OCI-LY1 (cell line): ENCODE measurements around the gene AGAP9.
"Not testable (repeated sequence)": the region's sequence is repeated elsewhere in the genome, so short reads cannot be mapped to it uniquely, and the experiment has no call there.

Experiments
- EZH2 ChIP-seq: fragments of 200-600 bp; sonication (generic), shearing (Covaris generic); IDR thresholded peaks from 2 replicates; pipeline ENCODE4 v1.8.0; 2017; ENCODE audit warnings: borderline replicate concordance, mixed run types, mild to moderate bottlenecking, antibody characterized with exemption, low read length, moderate library complexity, mixed read lengths
- TF ChIP-seq, protein P1 (sequence below): fragments of 200-600 bp; sonication (generic), shearing (Covaris generic); IDR thresholded peaks from 2 replicates; pipeline ENCODE4 v1.5.1; 2017; ENCODE audit warnings: mild to moderate bottlenecking, antibody characterized with exemption, low read length, moderate library complexity, mixed read lengths

DNA sequence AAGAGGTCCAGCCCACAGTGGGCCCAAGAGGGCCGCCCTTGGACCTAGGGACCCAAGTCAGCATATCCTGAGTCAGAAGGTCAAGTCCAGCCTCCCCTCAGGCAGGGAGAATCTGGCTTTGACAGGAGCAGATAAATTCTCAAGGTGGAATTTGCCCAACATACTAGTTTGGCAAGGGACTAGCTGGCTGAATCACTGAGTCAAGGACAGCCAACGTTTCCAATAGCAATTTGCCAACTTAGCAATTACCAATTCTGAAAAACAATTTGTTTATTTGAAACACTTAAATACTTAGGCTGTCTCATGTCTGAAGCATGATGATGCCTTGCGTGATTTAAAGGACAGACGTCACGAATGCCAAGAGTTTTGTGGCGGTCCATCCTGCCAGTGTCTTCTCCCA lies 29.2 kb downstream of the AGAP9 start:
- TF ChIP-seq, protein P1, sequence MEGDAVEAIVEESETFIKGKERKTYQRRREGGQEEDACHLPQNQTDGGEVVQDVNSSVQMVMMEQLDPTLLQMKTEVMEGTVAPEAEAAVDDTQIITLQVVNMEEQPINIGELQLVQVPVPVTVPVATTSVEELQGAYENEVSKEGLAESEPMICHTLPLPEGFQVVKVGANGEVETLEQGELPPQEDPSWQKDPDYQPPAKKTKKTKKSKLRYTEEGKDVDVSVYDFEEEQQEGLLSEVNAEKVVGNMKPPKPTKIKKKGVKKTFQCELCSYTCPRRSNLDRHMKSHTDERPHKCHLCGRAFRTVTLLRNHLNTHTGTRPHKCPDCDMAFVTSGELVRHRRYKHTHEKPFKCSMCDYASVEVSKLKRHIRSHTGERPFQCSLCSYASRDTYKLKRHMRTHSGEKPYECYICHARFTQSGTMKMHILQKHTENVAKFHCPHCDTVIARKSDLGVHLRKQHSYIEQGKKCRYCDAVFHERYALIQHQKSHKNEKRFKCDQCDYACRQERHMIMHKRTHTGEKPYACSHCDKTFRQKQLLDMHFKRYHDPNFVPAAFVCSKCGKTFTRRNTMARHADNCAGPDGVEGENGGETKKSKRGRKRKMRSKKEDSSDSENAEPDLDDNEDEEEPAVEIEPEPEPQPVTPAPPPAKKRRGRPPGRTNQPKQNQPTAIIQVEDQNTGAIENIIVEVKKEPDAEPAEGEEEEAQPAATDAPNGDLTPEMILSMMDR = not testable (repeated sequence)
- TF ChIP-seq EZH2 = not testable (repeated sequence)
